Neutrophil (primary cell): Measurements from ENCODE around the gene PABPC1L.
A peak's percentile ranks its signal among the peaks of the same experiment; 100 is the strongest.
"Not testable (repeated sequence)": the region's sequence is repeated elsewhere in the genome, so short reads cannot be mapped to it uniquely, and the experiment has no call there.

Source experiments
- H3K27ac ChIP-seq: fragments of 200-600 bp; sonication (generic); 2 replicates; pipeline ENCODE4 v1.5.1; 2016; ENCODE audit warnings: mild to moderate bottlenecking, moderate library complexity
- H3K27me3 ChIP-seq: fragments of 200-600 bp; sonication (generic); 2 replicates; pipeline ENCODE4 v1.6.0; 2016; ENCODE audit warnings: mild to moderate bottlenecking
- H3K36me3 ChIP-seq: fragments of 200-600 bp; sonication (generic); 2 replicates; pipeline ENCODE4 v1.5.1; 2017
- H3K4me1 ChIP-seq, 2 experiments: fragments of 200-600 bp in 1 of 2; sonication (generic) in 1 of 2; 1 replicate in 1 of 2; 2 replicates in 1 of 2; pipeline versions ENCODE4 v1.5.1 to v1.6.1; 2013 to 2016; ENCODE audit warnings: low read depth in 1 of 2, low read length in 1 of 2, mild to moderate bottlenecking in 1 of 2, moderate library complexity in 1 of 2; ENCODE audit not compliant: control insufficient read depth in 1 of 2, insufficient read depth in 1 of 2
- H3K4me3 ChIP-seq, 2 experiments: fragments of 200-600 bp in 1 of 2; sonication (generic) in 1 of 2; 1 replicate in 1 of 2; 2 replicates in 1 of 2; pipeline ENCODE4 v1.5.1; 2013 to 2016; ENCODE audit warnings: low read depth in 1 of 2, low read length in 1 of 2, mild to moderate bottlenecking in 1 of 2, moderate library complexity in 1 of 2
- H3K9me3 ChIP-seq: fragments of 200-600 bp; sonication (generic); 2 replicates; pipeline ENCODE4 v1.5.1; 2016
- CTCF ChIP-seq: fragments of 200-600 bp; sonication (generic); IDR thresholded peaks from 2 replicates; pipeline ENCODE4 v1.5.1; 2016; ENCODE audit warnings: antibody characterized with exemption

PABPC1L gene

GRCh38 chr20:44909872-44910689 lies at the start of gene PABPC1L:
Gene PABPC1L (plus strand): TSS chr20:44910060. CDS start chr20:44910144, 84 bp downstream.
- TF ChIP-seq CTCF = no peak
- Histone ChIP-seq H3K9me3 (no peaks in the 10 kb centered on the region), H3K4me1 (peaks cover 17 to 20% of the 10 kb centered on the region in 2 experiments), H3K36me3 (peaks cover 63% of the 10 kb centered on the region), H3K27ac (peak within 1 kb of the TSS; percentile 57), H3K27me3 (no peaks in the 10 kb centered on the region), H3K4me3 (peak within 1 kb of the TSS; percentile 54 to 57)

GRCh38 chr20:44861531-44862006 lies 48.3 kb upstream of the PABPC1L start:
- H3K27ac ChIP-seq = no peak overlapping the region
- H3K4me1 ChIP-seq = no peaks in the 10 kb centered on the region
- no peak overlapping the region for H3K4me3 ChIP-seq
- H3K36me3 ChIP-seq = no peaks in the 10 kb centered on the region
- H3K9me3 ChIP-seq = peaks cover 3% of the 10 kb centered on the region
- peaks cover 10% of the 10 kb centered on the region for H3K27me3 ChIP-seq
- TF ChIP-seq CTCF = no peak

DNA sequence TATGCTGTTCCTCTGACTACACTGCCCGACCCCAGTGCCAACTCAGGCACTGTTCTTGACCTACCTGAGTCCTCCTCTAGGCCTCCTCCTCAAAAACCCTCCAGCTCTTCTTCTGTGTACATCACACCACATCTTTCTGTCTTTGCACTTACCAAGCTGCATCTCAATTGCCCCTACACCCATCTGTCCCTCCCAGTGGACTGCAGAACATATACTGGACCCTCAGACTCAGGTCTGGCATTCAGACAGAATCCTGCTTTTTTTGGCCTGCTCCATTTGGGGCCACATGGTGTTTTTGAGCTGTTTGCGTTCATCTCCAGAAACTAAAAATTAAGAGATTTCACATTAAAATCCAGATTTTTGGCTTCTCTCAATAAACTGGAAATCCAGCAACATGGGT lies 47.6 kb upstream of the PABPC1L start:
- Histone ChIP-seq H3K9me3 (no peaks in the 10 kb centered on the region), H3K4me1 (peaks cover 0 to 2% of the 10 kb centered on the region in 2 experiments), H3K27ac (no peak overlapping the region), H3K27me3 (peaks cover 17% of the 10 kb centered on the region), H3K36me3 (no peaks in the 10 kb centered on the region), H3K4me3 (no peak overlapping the region)
- TF ChIP-seq CTCF = no peak

DNA sequence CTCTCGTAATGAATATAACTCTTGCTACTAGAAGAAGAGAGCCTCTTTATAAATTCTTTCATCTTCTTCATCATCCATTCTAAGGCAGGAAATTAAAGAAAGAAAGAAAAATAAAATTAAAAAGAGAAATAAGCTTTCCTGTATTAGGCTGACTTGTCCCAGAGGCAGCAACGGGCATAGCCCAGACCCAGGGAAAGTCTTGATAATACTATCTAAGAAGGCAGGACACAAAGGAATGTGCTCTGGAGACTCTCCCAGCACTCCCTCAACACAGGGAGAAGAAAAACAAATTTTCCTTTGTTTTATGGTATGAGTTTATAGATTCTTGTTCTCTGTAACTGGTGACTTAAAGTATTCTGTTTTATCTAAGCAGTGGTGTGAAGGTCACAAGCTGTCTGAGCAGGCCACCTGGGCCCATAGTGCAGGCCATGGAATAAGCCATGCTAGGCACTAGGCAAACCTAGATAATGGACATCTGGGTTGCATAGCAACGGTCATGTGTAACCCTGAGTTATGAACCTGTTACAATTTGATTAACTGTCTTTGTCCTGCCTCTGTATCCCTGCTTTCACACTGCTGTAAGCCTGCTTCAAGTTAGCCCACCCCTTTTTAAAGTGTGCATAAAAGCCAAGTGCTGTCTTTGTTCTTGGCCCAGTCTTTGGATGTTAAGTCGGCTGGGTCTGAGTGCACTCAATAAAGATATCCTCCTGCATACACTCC lies 46.3 kb upstream of the PABPC1L start:
- H3K9me3 ChIP-seq, H3K4me3 ChIP-seq, H3K36me3 ChIP-seq, H3K4me1 ChIP-seq, H3K27ac ChIP-seq: not testable (repeated sequence)
- peaks cover 26% of the 10 kb centered on the region for H3K27me3 ChIP-seq

DNA sequence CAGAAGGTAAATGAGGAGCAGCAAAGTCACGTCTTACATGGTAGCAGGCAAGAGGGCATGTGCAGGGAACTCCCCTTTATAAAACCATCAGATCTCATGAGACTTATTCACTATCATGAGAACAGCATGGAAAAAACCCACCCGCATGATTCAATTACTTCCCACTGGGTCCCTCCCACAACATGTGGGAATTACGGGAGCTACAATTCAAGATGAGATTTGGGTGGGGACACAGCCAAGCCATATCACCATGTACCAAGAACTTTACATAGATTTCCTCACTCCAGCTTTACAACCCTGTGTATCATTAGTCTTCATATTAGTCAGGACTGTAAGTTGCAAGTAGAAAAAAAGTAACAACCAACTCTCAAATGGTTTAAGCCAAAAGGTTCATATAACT lies 45.4 kb upstream of the PABPC1L start:
- H3K4me1 ChIP-seq, H3K9me3 ChIP-seq, H3K4me3 ChIP-seq, H3K27ac ChIP-seq, H3K36me3 ChIP-seq: not testable (repeated sequence)
- H3K27me3 ChIP-seq = peaks cover 28% of the 10 kb centered on the region

- Histone ChIP-seq H3K9me3 (no peaks in the 10 kb centered on the region), H3K27ac (no peak overlapping the region), H3K27me3 (peaks cover 28% of the 10 kb centered on the region), H3K36me3 (no peaks in the 10 kb centered on the region), H3K4me1 (peaks cover 0 to 7% of the 10 kb centered on the region in 2 experiments), H3K4me3 (no peak overlapping the region)
- TF ChIP-seq CTCF = no peak
These were observed 43.0 kb upstream of the PABPC1L start for GRCh38 chr20:44866703-44867335.
